Spleen (tissue), 11 donors: ENCODE data around the gene PKD1. TPM values are rescaled to one million over a fixed set of nuclear protein-coding genes. Genes with fewer than 3 reads are reported as not detected.

Source experiments
- DNase-seq: peaks from one replicate; pipeline ENCODE4 v3.0.0-alpha.2; 2020
- H3K27ac ChIP-seq, 8 donors: fragments of 200-600 bp; sonication (generic) in 7 of 8; 1 replicate in 4 of 8; 2 replicates in 4 of 8; pipeline versions ENCODE4 v1.5.0 to v1.8.0; 2016 to 2021; ENCODE audit warnings: inconsistent platforms in 4 of 8, mild to moderate bottlenecking in 4 of 8, moderate library complexity in 1 of 8
- H3K27me3 ChIP-seq, 7 donors: fragments of 200-600 bp; sonication (generic) in 6 of 7; replicated peaks in 1 of 7; 1 replicate in 4 of 7; 2 replicates in 3 of 7; pipeline versions ENCODE4 v1.5.0 to v1.8.0; 2016 to 2021; ENCODE audit warnings: inconsistent platforms in 3 of 7, mild to moderate bottlenecking in 1 of 7
- H3K36me3 ChIP-seq, 6 donors: fragments of 200-600 bp; sonication (generic) in 5 of 6; 1 replicate in 4 of 6; 2 replicates in 2 of 6; pipeline versions ENCODE4 v1.5.0 to v1.8.0; 2016 to 2021; ENCODE audit warnings: inconsistent platforms in 2 of 6
- H3K4me1 ChIP-seq, 6 donors: fragments of 200-600 bp; sonication (generic) in 5 of 6; 1 replicate in 3 of 6; 2 replicates in 3 of 6; pipeline versions ENCODE4 v1.5.0 to v1.8.0; 2016 to 2021; ENCODE audit warnings: inconsistent platforms in 3 of 6
- H3K4me3 ChIP-seq, 8 donors: fragments of 200-600 bp; sonication (generic) in 7 of 8; 1 replicate in 4 of 8; 2 replicates in 4 of 8; pipeline versions ENCODE4 v1.5.0 to v1.8.0; 2016 to 2021; ENCODE audit warnings: inconsistent platforms in 4 of 8, mild to moderate bottlenecking in 4 of 8, moderate library complexity in 2 of 8
- H3K9me3 ChIP-seq, 8 donors: fragments of 200-600 bp; sonication (generic) in 7 of 8; 1 replicate in 4 of 8; 2 replicates in 4 of 8; pipeline versions ENCODE4 v1.5.0 to v1.8.0; 2016 to 2021; ENCODE audit warnings: inconsistent platforms in 4 of 8
- CTCF ChIP-seq, 11 experiments: fragments of 200-600 bp in 7 of 11; fragments of 450-650 bp in 4 of 11; sonication (generic) in 4 of 11; IDR thresholded peaks in 8 of 11; conservative IDR thresholded peaks in 3 of 11; 1 replicate in 7 of 11; 2 replicates in 4 of 11; pipeline versions ENCODE4 v1.4.0 to v1.8.0; 2016 to 2021; ENCODE audit warnings: antibody characterized with exemption in 11 of 11, inconsistent platforms in 4 of 11, mild to moderate bottlenecking in 1 of 11
- POLR2A ChIP-seq, 3 donors: fragments of 450-650 bp; IDR thresholded peaks; one replicate each; pipeline ENCODE4 v1.5.1; 2017; ENCODE audit warnings: antibody characterized with exemption in 3 of 3, mild to moderate bottlenecking in 1 of 3
- POLR2AphosphoS5 ChIP-seq, 3 donors: sonication (generic); formaldehyde crosslinking; IDR thresholded peaks; one replicate each; pipeline ENCODE4 v1.5.1; 2017; ENCODE audit warnings: antibody characterized with exemption in 3 of 3
- WGBS, 5 donors: extraction: QIAGEN DNeasy Blood & Tissue Kit in 3 of 5; methylation state at CpG; one replicate each; pipeline versions ENCODE4 v1.1.5 to v1.1.7; 2013 to 2018; 5-methylcytosine and 5-hydroxymethylcytosine counted together
- intact Hi-C: fragments of 100-400 bp; cut with DNase I; formaldehyde crosslinking; loops from one replicate; pipeline ENCODE4 v1.15.0; 2023; ENCODE audit warnings: low total_unique reads
- polyA plus RNA-seq, 3 donors: library from polyadenylated mRNA; stranded (reverse); fragments of 200-250 nt; gene quantifications; one replicate each; pipeline ENCODE4 v1.2.1, GENCODE V29; 2013
- total RNA-seq, 7 donors: library from RNA; depleted of rRNA in 3 of 7; stranded (reverse); fragments of >200 nt in 3 of 7; fragmentation: NEBNext Ultra II Directional in 4 of 7; extraction: Animal tissue kit (Norgen Biotek cat#: 25700) in 4 of 7; gene quantifications; one replicate each; pipeline versions ENCODE4 v1.1.0 to v1.2.1, GENCODE V29; 2016 to 2021
- donor health status: healthy with polysubstance abuse.
- donor health status: DM: no; HTN: no; CAD: no; lungs with moderate emphysema.
- donor health status: DM: no; HTN: no; CAD: no.
- donor health status: Bipolar disorder and iron deficiency.
- donor health status: healthy.
- donor health status: DM: no; HTN: no; CAD: no.
- donor health status: DM: yes; HTN: yes; CAD: no.

PKD1 gene
- total and polyA plus RNA-seq, 10 donors = 14.0 to 124 (median 79.8) TPM

- Histone ChIP-seq H3K27me3 (no peaks in the 10 kb centered on the region), H3K36me3 (peaks cover 0 to 100% (median 91%) of the 10 kb centered on the region in 6 donors), H3K4me3 (no peak overlapping the region), H3K27ac (peak overlapping the region in 5 of 8 donors; percentile 17 to 63 (median 49)), H3K9me3 (no peaks in the 10 kb centered on the region), H3K4me1 (peaks cover 0 to 30% (median 14%) of the 10 kb centered on the region in 6 donors)
- WGBS, 5 donors = 81 to 90% (median 89%) methylated on average over 29 to 35 of the region's 35 CpGs
- no peak for TF ChIP-seq POLR2AphosphoS5 (IDR thresholded peaks at IDR 0.05)
- TF ChIP-seq POLR2A (IDR thresholded peaks at IDR 0.05) = no peak
- TF ChIP-seq CTCF (IDR thresholded peaks at IDR 0.05 in 8 of 11, conservative IDR thresholded peaks at IDR 0.05 in 3 of 11) = no peak
- no peak for DNase-seq
- intact Hi-C loops = no loop called here
Observed at GRCh38 chr16:2081201-2082084, 54.3 kb downstream of the PKD1 start.

DNA sequence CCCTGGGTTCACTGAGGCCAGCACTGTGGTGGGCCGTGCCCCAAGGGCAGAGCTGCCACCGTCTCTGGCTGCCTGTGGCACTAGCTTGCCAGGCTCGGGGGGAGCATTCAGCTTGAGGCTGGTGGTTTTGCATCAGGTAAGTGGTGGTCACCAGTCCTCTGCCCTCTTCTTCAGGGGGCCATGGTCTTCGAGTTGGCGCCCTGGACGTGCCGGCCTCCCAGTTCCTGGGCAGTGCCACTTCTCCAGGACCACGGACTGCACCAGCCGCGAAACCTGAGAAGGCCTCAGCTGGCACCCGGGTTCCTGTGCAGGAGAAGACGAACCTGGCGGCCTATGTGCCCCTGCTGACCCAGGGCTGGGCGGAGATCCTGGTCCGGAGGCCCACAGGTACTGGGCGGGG, 55.7 kb downstream of the PKD1 start:
- 93 to 100% (median 94%) methylated on average over 5 to 16 of the region's 16 CpGs for WGBS, 5 donors
- Histone ChIP-seq H3K4me3 (no peak overlapping the region), H3K4me1 (peaks cover 0 to 28% (median 14%) of the 10 kb centered on the region in 6 donors), H3K27ac (no peak overlapping the region), H3K27me3 (no peaks in the 10 kb centered on the region), H3K36me3 (peaks cover 0 to 100% (median 91%) of the 10 kb centered on the region in 6 donors), H3K9me3 (no peaks in the 10 kb centered on the region)
- intact Hi-C loops = no loop called here
- no peak for TF ChIP-seq CTCF (IDR thresholded peaks at IDR 0.05 in 8 of 11, conservative IDR thresholded peaks at IDR 0.05 in 3 of 11)
- DNase-seq = no peak

DNA sequence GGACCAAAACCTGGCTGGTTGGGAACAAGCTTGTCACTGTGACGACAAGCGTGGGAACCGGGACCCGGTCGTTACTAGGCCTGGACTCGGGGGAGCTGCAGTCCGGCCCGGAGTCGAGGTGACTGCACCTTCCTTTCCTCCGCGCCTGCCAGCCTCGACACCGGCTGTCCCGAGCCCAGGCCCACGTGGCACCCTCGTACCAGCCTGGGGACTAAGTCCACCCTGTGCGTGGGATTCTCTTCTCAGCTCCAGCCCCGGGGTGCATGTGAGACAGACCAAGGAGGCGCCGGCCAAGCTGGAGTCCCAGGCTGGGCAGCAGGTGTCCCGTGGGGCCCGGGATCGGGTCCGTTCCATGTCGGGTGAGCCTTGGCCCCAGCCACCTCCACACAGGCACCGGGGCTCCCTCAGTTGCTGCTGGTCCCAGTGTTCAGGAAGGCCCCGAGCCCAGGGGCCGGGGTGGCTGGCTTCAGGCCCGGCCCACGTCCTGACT, 56.3 kb downstream of the PKD1 start:
- WGBS, 5 donors = 88 to 100% (median 95%) methylated on average over 5 to 30 of the region's 30 CpGs
- Histone ChIP-seq H3K4me1 (peaks cover 0 to 28% (median 14%) of the 10 kb centered on the region in 6 donors), H3K36me3 (peaks cover 0 to 100% (median 91%) of the 10 kb centered on the region in 6 donors), H3K9me3 (no peaks in the 10 kb centered on the region), H3K27me3 (no peaks in the 10 kb centered on the region), H3K4me3 (no peak overlapping the region), H3K27ac (no peak overlapping the region)
- intact Hi-C loops = no loop called here
- DNase-seq = no peak
- TF ChIP-seq POLR2A (IDR thresholded peaks at IDR 0.05) (no peak), CTCF (IDR thresholded peaks at IDR 0.05 in 8 of 11, conservative IDR thresholded peaks at IDR 0.05 in 3 of 11) (no peak), POLR2AphosphoS5 (IDR thresholded peaks at IDR 0.05) (no peak)

DNA sequence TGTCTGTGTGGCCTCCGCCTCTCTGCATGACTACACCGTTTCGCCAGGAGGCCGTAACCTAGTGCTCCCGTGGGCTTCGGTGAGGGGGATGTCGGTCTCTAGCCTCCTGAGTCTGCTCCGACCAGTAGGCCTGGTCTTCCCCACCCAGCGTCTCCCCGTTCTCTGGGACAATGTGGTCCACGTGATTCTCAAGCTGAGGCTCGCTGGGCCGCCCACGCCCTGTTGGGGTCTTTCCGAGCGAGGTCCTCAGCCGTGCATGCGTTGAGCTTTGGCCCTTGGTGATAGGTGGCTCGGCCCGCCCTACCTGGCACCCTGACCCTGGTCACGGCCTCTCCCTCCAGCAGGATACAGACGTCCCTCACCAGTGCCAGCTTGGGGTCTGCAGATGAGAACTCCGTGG, 57.0 kb downstream of the PKD1 start:
- Histone ChIP-seq H3K36me3 (peaks cover 0 to 100% (median 91%) of the 10 kb centered on the region in 6 donors), H3K4me3 (no peak overlapping the region), H3K27me3 (no peaks in the 10 kb centered on the region), H3K4me1 (peaks cover 0 to 23% (median 12%) of the 10 kb centered on the region in 6 donors), H3K9me3 (no peaks in the 10 kb centered on the region), H3K27ac (no peak overlapping the region)
- DNase-seq = no peak
- no peak for TF ChIP-seq POLR2AphosphoS5 (IDR thresholded peaks at IDR 0.05)
- no peak for TF ChIP-seq CTCF (IDR thresholded peaks at IDR 0.05 in 8 of 11, conservative IDR thresholded peaks at IDR 0.05 in 3 of 11)
- intact Hi-C loops = no loop called here
- WGBS, 5 donors = 93 to 97% (median 95%) methylated on average over 7 to 23 of the region's 23 CpGs
